GM12892 (cell line): Measurements from ENCODE around the gene CAP2.

Source experiments
- POLR2A ChIP-seq: IDR thresholded peaks from 2 replicates; pipeline ENCODE4 v1.6.1; 2011; ENCODE audit warnings: low read depth, low read length, control low read depth
- POLR2AphosphoS5 ChIP-seq: IDR thresholded peaks from 2 replicates; pipeline ENCODE4 v1.6.1; 2011; ENCODE audit warnings: low read depth, low read length, control low read depth
- TAF1 ChIP-seq: IDR thresholded peaks from 2 replicates; pipeline ENCODE4 v1.6.1; 2011; ENCODE audit warnings: low read depth, mild to moderate bottlenecking, control low read depth, low read length, borderline replicate concordance

DNA sequence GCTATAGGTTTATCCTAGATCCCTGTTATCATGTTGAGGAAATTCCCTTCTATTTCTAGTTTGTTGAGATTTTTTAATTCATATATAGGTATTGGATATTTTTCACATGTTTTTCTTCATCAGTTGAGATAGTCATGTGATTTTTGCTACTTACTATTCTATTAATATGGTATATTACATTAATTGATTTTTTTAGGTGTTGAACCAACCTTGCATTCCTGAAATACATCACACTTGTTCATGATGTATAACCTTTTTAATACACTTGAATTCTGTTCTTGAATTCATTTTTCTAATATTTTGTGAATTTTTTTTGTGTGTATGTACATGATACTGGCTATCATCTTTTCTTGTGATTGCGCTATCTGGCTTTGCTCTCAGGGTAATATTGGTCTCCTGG lies 25.5 kb upstream of the CAP2 start:
- TF ChIP-seq POLR2A = no peak
- no peak for TF ChIP-seq POLR2AphosphoS5
- no peak for TF ChIP-seq TAF1
